Activated CD8-positive, alpha-beta memory T cell treated with anti-CD3 and anti-CD28 coated beads for 48 hours (primary cell): ENCODE measurements around the gene FBXO36.

ENCODE experiments used
- DNase-seq, 3 experiments: peaks; one replicate each; pipeline ENCODE4 v3.0.0-alpha.2; 2020; ENCODE audit warnings: low read depth in 2 of 3, low spot score in 2 of 3

FBXO36 gene

GRCh38 chr2:230046491-230046890 is 124.2 kb downstream of the FBXO36 start:
- no peak for DNase-seq

GRCh38 chr2:230048010-230048671 is 125.8 kb downstream of the FBXO36 start:
- DNase-seq: no peak

- no peak for DNase-seq
Observed at GRCh38 chr2:230050136-230050535, 127.8 kb downstream of the FBXO36 start.

GRCh38 chr2:230052299-230052698 is 130.0 kb downstream of the FBXO36 start:
- no peak for DNase-seq

GRCh38 chr2:230053753-230054478 is 131.6 kb downstream of the FBXO36 start:
- DNase-seq: no peak

GRCh38 chr2:230060672-230061293 is 138.5 kb downstream of the FBXO36 start:
- no peak for DNase-seq
